Left renal cortex interstitium (tissue), 4 donors: ENCODE measurements around the gene OVCA2. TPM values are rescaled to one million over a fixed set of nuclear protein-coding genes. Genes with fewer than 3 reads are reported as not detected.

ENCODE experiments used
- DNase-seq, 4 donors: peaks; one replicate each; pipeline ENCODE4 v3.0.0-alpha.2; 2013; ENCODE audit warnings: low read depth in 4 of 4, low spot score in 2 of 4, missing footprints in 1 of 4
- polyA plus RNA-seq, 4 donors: library from polyadenylated mRNA; unstranded; fragments of 120-200 nt; gene quantifications; one replicate each; pipeline ENCODE4 v1.2.1, GENCODE V29; 2013; ENCODE audit not compliant: insufficient read length in 4 of 4

The OVCA2 gene
- polyA plus RNA-seq, 4 donors: 11.4 to 21.7 (median 12.7) TPM

GRCh38 chr17:2062571-2063183 is 20.9 kb downstream of the OVCA2 start:
- DNase-seq: no peak

DNA sequence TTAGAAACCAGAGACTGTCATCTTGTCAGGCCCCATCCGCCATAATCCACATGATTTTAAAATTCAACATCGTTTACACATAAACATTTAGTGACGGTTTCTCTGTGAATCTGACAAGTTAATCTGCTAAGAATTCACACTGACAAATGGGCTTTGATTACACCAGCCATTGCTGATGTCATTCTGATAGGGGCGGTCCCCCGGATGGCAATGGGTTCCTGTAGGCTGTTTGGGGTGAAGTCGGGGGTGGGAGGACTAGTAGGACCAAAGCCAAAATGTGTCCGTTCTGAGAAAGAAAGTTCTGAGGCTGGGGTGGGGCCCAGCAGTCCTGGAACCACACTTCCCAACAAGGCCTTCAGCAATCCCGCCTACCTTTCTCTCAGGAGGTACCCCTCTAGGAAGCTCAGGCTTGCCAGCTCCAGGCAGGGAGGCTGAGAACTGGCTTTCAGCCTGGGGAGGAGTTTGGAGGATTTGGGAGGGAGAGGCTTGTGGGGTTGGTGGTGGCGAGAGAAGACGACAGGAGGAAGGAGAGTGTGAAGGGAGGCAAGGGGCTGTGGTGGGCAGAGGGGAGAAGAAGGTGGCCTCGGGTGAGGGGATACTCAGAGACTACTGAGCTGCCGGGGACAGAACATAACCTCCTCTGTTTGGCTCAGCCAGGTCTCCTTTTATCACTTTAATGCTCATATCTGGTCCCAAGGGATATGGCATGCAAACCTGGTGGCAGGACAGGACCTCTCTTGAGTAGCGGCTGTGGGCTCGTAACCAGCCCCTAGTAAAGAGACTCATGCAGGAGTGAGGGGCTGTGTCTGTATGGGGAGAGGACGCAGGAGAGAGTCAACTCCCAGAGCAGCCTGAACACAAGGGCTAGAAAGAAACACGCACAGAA is 21.7 kb downstream of the OVCA2 start:
- DNase-seq: no peak

- DNase-seq: no peak
These were observed 22.3 kb downstream of the OVCA2 start for GRCh38 chr17:2064147-2064489.

- no peak for DNase-seq
These were observed 22.7 kb downstream of the OVCA2 start for GRCh38 chr17:2064520-2064971.

- DNase-seq: no peak
These were observed 23.4 kb downstream of the OVCA2 start for GRCh38 chr17:2064980-2065785.

- DNase-seq: no peak
These were observed 24.2 kb downstream of the OVCA2 start for GRCh38 chr17:2065949-2066400.

DNA sequence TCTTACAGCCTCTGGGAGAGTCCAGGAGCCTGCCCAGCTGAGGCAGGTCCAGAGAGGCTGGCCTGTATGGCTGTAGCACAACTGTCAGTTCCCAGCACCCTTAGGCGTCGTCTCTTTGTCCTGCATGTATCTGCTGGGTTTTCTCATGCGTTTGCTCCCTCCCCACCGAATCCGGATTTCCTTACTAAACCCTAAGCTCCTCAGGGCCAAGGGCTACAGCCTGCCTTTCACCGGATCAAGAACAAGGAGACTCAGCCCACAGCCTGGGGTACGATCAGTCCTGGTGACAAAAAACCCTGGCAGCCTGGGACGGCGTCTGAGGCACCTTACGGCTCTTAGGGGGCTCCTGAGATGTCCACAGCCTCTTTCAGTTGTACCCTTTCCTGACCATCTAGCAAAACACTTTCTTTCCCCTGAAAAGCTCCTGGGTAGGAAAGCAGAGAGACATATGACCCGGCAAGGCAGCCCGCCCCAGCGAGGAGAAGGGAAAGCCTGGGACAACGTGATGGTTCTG is 25.3 kb downstream of the OVCA2 start:
- DNase-seq: no peak

- no peak for DNase-seq
These were observed 25.8 kb downstream of the OVCA2 start for GRCh38 chr17:2067608-2068024.

- DNase-seq: no peak
These were observed 26.3 kb downstream of the OVCA2 start for GRCh38 chr17:2068031-2068518.

- no peak for DNase-seq
These were observed 26.8 kb downstream of the OVCA2 start for GRCh38 chr17:2068519-2069051.

- DNase-seq: no peak
These were observed 28.6 kb downstream of the OVCA2 start for GRCh38 chr17:2070241-2071023.

- DNase-seq: no peak
These were observed 29.2 kb downstream of the OVCA2 start for GRCh38 chr17:2071024-2071385.

GRCh38 chr17:2071455-2072281 is 29.8 kb downstream of the OVCA2 start:
- no peak for DNase-seq

GRCh38 chr17:2074919-2075318 is 33.1 kb downstream of the OVCA2 start:
- no peak for DNase-seq

DNA sequence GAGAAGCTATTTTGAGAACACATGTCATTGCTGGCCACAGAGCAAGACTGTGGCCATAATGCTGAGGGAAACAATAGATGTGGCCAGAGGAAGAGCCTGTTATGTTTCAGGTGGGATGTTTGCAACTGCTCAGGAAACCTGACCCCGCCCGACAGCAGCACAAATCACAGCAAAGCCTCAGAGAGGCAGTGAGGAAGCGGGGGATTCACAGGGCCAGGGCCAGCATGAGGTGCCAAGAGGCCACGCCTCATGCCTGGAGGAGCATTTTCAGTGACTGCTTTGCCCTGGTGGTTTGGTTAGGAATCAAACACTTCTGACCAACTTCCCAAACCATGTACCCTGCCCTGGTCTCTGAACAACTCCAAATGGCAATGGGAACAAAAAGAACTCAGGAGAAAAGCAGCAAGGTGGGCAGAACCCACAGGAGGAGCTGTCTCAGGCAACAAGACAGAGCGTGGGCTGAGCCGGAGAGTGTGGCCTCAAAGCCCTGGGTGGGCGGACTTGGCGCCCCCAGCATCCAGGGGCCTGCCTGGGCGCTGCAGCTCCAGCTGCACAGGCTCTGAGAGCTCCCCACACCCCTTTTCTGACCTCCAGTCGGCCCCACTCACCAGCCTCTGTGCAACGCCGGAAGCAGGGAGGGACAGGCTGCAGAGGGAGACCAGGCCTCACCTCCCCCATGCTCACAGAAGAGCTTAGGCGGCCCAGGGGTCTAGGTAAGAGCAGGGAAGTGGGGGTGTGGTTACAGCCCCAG is 33.7 kb downstream of the OVCA2 start:
- DNase-seq: no peak

DNA sequence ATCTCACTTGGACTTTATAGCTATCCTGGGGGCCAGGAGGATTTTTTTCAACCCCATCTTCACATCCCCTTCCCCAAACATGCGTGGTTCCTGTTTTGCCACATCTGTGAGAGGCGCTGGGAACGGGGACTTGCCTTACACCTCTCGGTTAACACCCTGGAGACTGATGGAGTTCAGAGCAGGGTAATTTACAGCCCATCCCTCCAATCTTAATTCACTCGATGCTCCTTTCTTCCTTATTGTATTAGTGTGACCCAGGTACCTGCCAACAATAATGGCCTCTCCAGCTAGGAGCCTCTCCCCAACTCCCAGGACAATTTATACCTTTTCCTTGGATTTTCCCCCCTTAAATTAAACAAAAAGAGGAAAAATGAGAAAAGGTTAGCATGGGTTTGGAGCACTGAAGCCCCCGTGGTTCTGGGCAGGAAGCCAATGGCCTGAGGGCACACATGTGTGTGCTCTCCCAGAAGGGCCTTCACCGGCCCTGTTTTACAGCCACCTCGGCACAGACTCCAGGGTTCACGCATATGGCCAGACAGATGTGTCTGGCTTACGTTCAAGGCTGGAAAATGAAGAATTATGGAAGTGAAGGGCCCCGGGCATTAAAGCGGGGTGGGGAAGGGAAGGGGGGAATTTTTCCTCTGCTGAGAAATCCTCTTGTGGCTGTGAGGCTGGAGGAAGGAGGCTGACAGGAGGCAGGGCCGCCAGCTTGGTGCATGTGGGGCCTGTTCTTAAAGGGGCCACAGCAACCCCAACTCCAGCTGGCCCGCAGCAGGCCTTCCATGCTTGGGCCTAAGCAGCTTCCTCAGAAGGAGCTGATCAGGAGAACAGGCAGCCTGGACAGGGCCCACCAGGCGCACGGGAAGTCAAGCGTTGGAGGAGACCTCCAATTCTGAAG is 34.5 kb downstream of the OVCA2 start:
- DNase-seq: no peak

DNA sequence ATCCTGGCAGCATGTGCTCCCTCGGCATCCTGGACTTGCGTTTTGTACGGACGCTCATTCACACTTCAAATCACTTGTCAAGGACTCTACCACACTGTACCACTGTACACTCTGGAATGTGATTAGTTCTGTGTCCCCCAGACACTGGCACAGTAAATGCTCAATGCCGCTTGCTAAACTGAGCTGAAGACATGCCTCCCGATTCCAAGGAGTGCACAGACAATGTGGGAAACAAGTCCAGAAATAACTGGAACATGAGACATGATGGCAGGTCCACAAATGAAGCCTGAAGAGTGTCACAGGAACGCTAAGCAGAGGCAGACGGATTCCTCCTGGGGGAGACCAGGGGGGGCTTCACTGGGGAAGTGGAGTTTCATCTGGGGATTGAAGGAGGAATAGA is 35.2 kb downstream of the OVCA2 start:
- no peak for DNase-seq
